Naive thymus-derived CD4-positive, alpha-beta T cell (primary cell): Measurements from ENCODE around the gene ECE2. TPM values are rescaled to one million over a fixed set of nuclear protein-coding genes. Genes with fewer than 3 reads are reported as not detected.
A peak's percentile ranks its signal among the peaks of the same experiment; 100 is the strongest.

Source experiments
- ATAC-seq: fragments of 150-1000 bp; cut with Tn5 transposase; 2 replicates; pipeline ENCODE4 v1.10.0; 2021; ENCODE audit warnings: mild to moderate bottlenecking, moderate library complexity
- CTCF ChIA-PET: fragments of 350-600 bp; sonication (Branson Sonifier 250); formaldehyde crosslinking; loops from one replicate; lab custom pipeline; 2021; ENCODE audit warnings: antibody characterized with exemption; lab: Charles Lee
- POLR2A ChIA-PET: fragments of 350-600 bp; sonication (Branson Sonifier 250); formaldehyde crosslinking; loops from one replicate; lab custom pipeline; 2021; ENCODE audit warnings: antibody characterized with exemption, inconsistent platforms; lab: Charles Lee
- DNase-seq, 9 donors: peaks; one replicate each; pipeline versions ENCODE4 v3.0.0 to v3.0.0-alpha.2; 2020 to 2022; ENCODE audit warnings: mixed read lengths in 1 of 9
- H3K27ac ChIP-seq: one replicate; pipeline ENCODE4 v1.7.0; 2013; ENCODE audit warnings: mild to moderate bottlenecking, low read depth, low read length, moderate library complexity
- H3K27me3 ChIP-seq, 2 donors: one replicate each; pipeline ENCODE4 v1.7.0; 2013; ENCODE audit warnings: low read length in 2 of 2, mild to moderate bottlenecking in 2 of 2, moderate library complexity in 2 of 2; ENCODE audit not compliant: control insufficient read depth in 2 of 2, insufficient read depth in 2 of 2
- H3K36me3 ChIP-seq, 3 experiments: 1 replicate in 2 of 3; 2 replicates in 1 of 3; pipeline ENCODE4 v1.7.0; 2013; ENCODE audit warnings: low read length in 3 of 3, mild to moderate bottlenecking in 3 of 3, moderate library complexity in 1 of 3; ENCODE audit not compliant: insufficient read depth in 3 of 3, control insufficient read depth in 2 of 3
- H3K4me1 ChIP-seq, 2 donors: one replicate each; pipeline ENCODE4 v1.7.0; 2013; ENCODE audit warnings: low read length in 2 of 2, mild to moderate bottlenecking in 2 of 2, moderate library complexity in 1 of 2; ENCODE audit not compliant: control insufficient read depth in 2 of 2, insufficient read depth in 2 of 2
- H3K4me3 ChIP-seq: 2 replicates; pipeline ENCODE4 v1.7.0; 2013; ENCODE audit warnings: mild to moderate bottlenecking, low read length
- H3K9me3 ChIP-seq, 3 experiments: 1 replicate in 2 of 3; 2 replicates in 1 of 3; pipeline ENCODE4 v1.7.0; 2013; ENCODE audit warnings: low read length in 3 of 3; ENCODE audit not compliant: control insufficient read depth in 2 of 3
- H3K27ac Mint-ChIP-seq, 9 donors: one replicate each; pipeline ENCODE4 v1.8.0; 2020 to 2022; ENCODE audit warnings: mixed read lengths in 9 of 9, mild to moderate bottlenecking in 8 of 9, moderate library complexity in 5 of 9, inconsistent platforms in 2 of 9
- H3K27me3 Mint-ChIP-seq, 5 donors: one replicate each; pipeline ENCODE4 v1.8.0; 2021 to 2022; ENCODE audit warnings: mixed read lengths in 5 of 5, mild to moderate bottlenecking in 1 of 5
- H3K36me3 Mint-ChIP-seq, 5 donors: one replicate each; pipeline ENCODE4 v1.8.0; 2020 to 2022; ENCODE audit warnings: mixed read lengths in 5 of 5, mild to moderate bottlenecking in 3 of 5, inconsistent platforms in 1 of 5
- H3K4me1 Mint-ChIP-seq, 7 donors: one replicate each; pipeline ENCODE4 v1.8.0; 2020 to 2022; ENCODE audit warnings: mixed read lengths in 7 of 7, mild to moderate bottlenecking in 3 of 7, inconsistent platforms in 1 of 7
- H3K4me3 Mint-ChIP-seq, 10 donors: one replicate each; pipeline ENCODE4 v1.8.0; 2020 to 2022; ENCODE audit warnings: mild to moderate bottlenecking in 10 of 10, mixed read lengths in 10 of 10, moderate library complexity in 6 of 10, inconsistent platforms in 2 of 10
- H3K9me3 Mint-ChIP-seq, 11 donors: one replicate each; pipeline ENCODE4 v1.8.0; 2020 to 2022; ENCODE audit warnings: mixed read lengths in 11 of 11, mild to moderate bottlenecking in 4 of 11, inconsistent platforms in 1 of 11, moderate library complexity in 1 of 11
- intact Hi-C, 2 donors: fragments of 100-400 bp; cut with micrococcal nuclease; formaldehyde crosslinking; loops; one replicate each; pipeline ENCODE4 v1.15.1; 2023
- polyA plus RNA-seq, 2 donors: library from polyadenylated mRNA; unstranded; fragments of 300-500 nt; fragmentation: Illumina TruSeq; gene quantifications; one replicate each; pipeline ENCODE4 v1.2.3, GENCODE V29; 2021
- total RNA-seq, 6 experiments: library from RNA in 5 of 6; stranded (reverse) in 5 of 6; gene quantifications; 1 replicate in 5 of 6; 2 replicates in 1 of 6; pipeline ENCODE4 v1.2.3 and lab custom pipeline; 2021 to 2026

The ECE2 gene
- total and polyA plus RNA-seq, 7 experiments from 2014 or later = not detected

GRCh38 chr3:184299488-184300377 lies 23.9 kb downstream of the ECE2 start:
- ChIA-PET POLR2A (interaction anchor here (0.6 to 2.8 kb wide), 6 partner anchors 12 to 405 kb away, joined by 3 to 7 read pairs (median 3); partner anchors contain the start of genes EEF1AKMT4 and EIF2B5), CTCF (interaction anchor here (0.7 kb wide), 1 partner anchor 41 kb away, joined by 3 read pairs; no protein-coding TSS in a partner anchor)
- Mint-ChIP-seq H3K9me3 (no peaks in the 10 kb centered on the region), H3K36me3 (peaks cover 4 to 35% (median 21%) of the 10 kb centered on the region in 5 donors), H3K4me3 (peak overlapping the region; percentile 89 to 97 (median 94)), H3K4me1 (peaks cover 15 to 37% (median 28%) of the 10 kb centered on the region in 7 donors), H3K27me3 (peaks cover 0 to 7% (median 0%) of the 10 kb centered on the region in 5 donors), H3K27ac (peak overlapping the region; percentile 78 to 93 (median 89))
- H3K4me1 ChIP-seq = peaks cover 12 to 15% of the 10 kb centered on the region in 2 donors
- no peaks in the 10 kb centered on the region for H3K27me3 ChIP-seq
- ATAC-seq (no peak), DNase-seq (no peak)
- intact Hi-C loops = loop anchor here (1.0 to 5.0 kb wide), 20 partner anchors 15 to 1288 kb away; partner anchors contain the start of genes AP2M1 (in 2 of the 2), EEF1AKMT4 (in 2 of the 2), EIF2B5 (in 2 of the 2) and EIF4G1 (in 2 of the 2)
- H3K9me3 ChIP-seq = no peaks in the 10 kb centered on the region
- H3K4me3 ChIP-seq = peak overlapping the region; percentile 63
- H3K27ac ChIP-seq = peak overlapping the region; percentile 80
- H3K36me3 ChIP-seq = peaks cover 29 to 35% (median 35%) of the 10 kb centered on the region in 3 experiments

GRCh38 chr3:184300378-184300720 lies 24.5 kb downstream of the ECE2 start:
- H3K27ac Mint-ChIP-seq = peak overlapping the region in 6 of 9 donors; percentile 60 to 92 (median 90)
- Histone ChIP-seq H3K9me3 (no peaks in the 10 kb centered on the region), H3K4me1 (peaks cover 12 to 15% of the 10 kb centered on the region in 2 donors), H3K36me3 (peaks cover 32 to 41% (median 39%) of the 10 kb centered on the region in 3 experiments), H3K27me3 (no peaks in the 10 kb centered on the region), H3K27ac (no peak overlapping the region), H3K4me3 (peak overlapping the region; percentile 63)
- peaks cover 4 to 37% (median 21%) of the 10 kb centered on the region in 5 donors for H3K36me3 Mint-ChIP-seq
- no peak for DNase-seq
- no peaks in the 10 kb centered on the region for H3K9me3 Mint-ChIP-seq
- ChIA-PET CTCF (interaction anchor here (1.0 kb wide), 1 partner anchor 291 kb away, joined by 3 read pairs; no protein-coding TSS in a partner anchor), POLR2A (interaction anchor here (0.6 to 2.8 kb wide), 3 partner anchors 9 to 51 kb away, joined by 3 to 7 read pairs (median 4); partner anchors contain the start of gene EEF1AKMT4)
- no peak for ATAC-seq
- peak overlapping the region; percentile 89 to 97 (median 94) for H3K4me3 Mint-ChIP-seq
- H3K4me1 Mint-ChIP-seq = peaks cover 15 to 37% (median 28%) of the 10 kb centered on the region in 7 donors
- intact Hi-C loops = no loop called here
- peaks cover 0 to 4% (median 0%) of the 10 kb centered on the region in 5 donors for H3K27me3 Mint-ChIP-seq

GRCh38 chr3:184305577-184305976 lies 29.8 kb downstream of the ECE2 start:
- DNase-seq (no peak), ATAC-seq (peak; percentile 47)
- Mint-ChIP-seq H3K27ac (peak overlapping the region in 1 of 9 donors; percentile 48), H3K4me3 (no peak overlapping the region), H3K27me3 (no peaks in the 10 kb centered on the region), H3K9me3 (no peaks in the 10 kb centered on the region), H3K4me1 (peaks cover 2 to 17% (median 12%) of the 10 kb centered on the region in 7 donors), H3K36me3 (peaks cover 24 to 58% (median 44%) of the 10 kb centered on the region in 5 donors)
- intact Hi-C loops = no loop called here
- Histone ChIP-seq H3K27me3 (no peaks in the 10 kb centered on the region), H3K9me3 (no peaks in the 10 kb centered on the region), H3K4me3 (no peak overlapping the region), H3K27ac (no peak overlapping the region), H3K4me1 (peaks cover 0 to 3% of the 10 kb centered on the region in 2 donors), H3K36me3 (peaks cover 47 to 77% (median 51%) of the 10 kb centered on the region in 3 experiments)
- CTCF ChIA-PET = interaction anchor here (0.7 kb wide), 1 partner anchor 195 kb away, joined by 5 read pairs; no protein-coding TSS in a partner anchor
- POLR2A ChIA-PET = no interaction called here

GRCh38 chr3:184306341-184306972 lies 30.6 kb downstream of the ECE2 start:
- CTCF ChIA-PET = interaction anchor here (0.7 kb wide), 1 partner anchor 719 kb away, joined by 3 read pairs; no protein-coding TSS in a partner anchor
- Mint-ChIP-seq H3K9me3 (no peaks in the 10 kb centered on the region), H3K27me3 (no peaks in the 10 kb centered on the region), H3K36me3 (peaks cover 24 to 56% (median 42%) of the 10 kb centered on the region in 5 donors), H3K4me3 (no peak overlapping the region), H3K4me1 (peaks cover 0 to 12% (median 8%) of the 10 kb centered on the region in 7 donors), H3K27ac (peak overlapping the region in 2 of 9 donors; percentile 43 to 59)
- H3K27me3 ChIP-seq = no peaks in the 10 kb centered on the region
- intact Hi-C loops = no loop called here
- no peak overlapping the region for H3K27ac ChIP-seq
- no peak overlapping the region for H3K4me3 ChIP-seq
- POLR2A ChIA-PET = no interaction called here
- H3K36me3 ChIP-seq = peaks cover 42 to 73% (median 51%) of the 10 kb centered on the region in 3 experiments
- H3K4me1 ChIP-seq = no peaks in the 10 kb centered on the region
- no peak for ATAC-seq
- no peak for DNase-seq
- no peaks in the 10 kb centered on the region for H3K9me3 ChIP-seq

- H3K27ac ChIP-seq = no peak overlapping the region
- H3K9me3 ChIP-seq = no peaks in the 10 kb centered on the region
- H3K36me3 ChIP-seq = peaks cover 30 to 60% (median 39%) of the 10 kb centered on the region in 3 experiments
- no peak overlapping the region for H3K27ac Mint-ChIP-seq
- H3K4me3 Mint-ChIP-seq = no peak overlapping the region
- no peaks in the 10 kb centered on the region for H3K9me3 Mint-ChIP-seq
- H3K27me3 ChIP-seq = no peaks in the 10 kb centered on the region
- DNase-seq (no peak), ATAC-seq (no peak)
- no peaks in the 10 kb centered on the region for H3K27me3 Mint-ChIP-seq
- H3K4me3 ChIP-seq = no peak overlapping the region
- ChIA-PET CTCF (no interaction called here), POLR2A (no interaction called here)
- H3K4me1 Mint-ChIP-seq = peaks cover 0 to 4% (median 0%) of the 10 kb centered on the region in 7 donors
- H3K36me3 Mint-ChIP-seq = peaks cover 24 to 46% (median 29%) of the 10 kb centered on the region in 5 donors
- no peaks in the 10 kb centered on the region for H3K4me1 ChIP-seq
- intact Hi-C loops = no loop called here
These were observed 32.1 kb downstream of the ECE2 start for GRCh38 chr3:184307915-184308314.

- ChIA-PET POLR2A (no interaction called here), CTCF (no interaction called here)
- ATAC-seq (no peak), DNase-seq (no peak)
- no peaks in the 10 kb centered on the region for H3K9me3 ChIP-seq
- H3K36me3 ChIP-seq = peaks cover 22 to 51% (median 31%) of the 10 kb centered on the region in 3 experiments
- Mint-ChIP-seq H3K36me3 (peaks cover 23 to 40% (median 27%) of the 10 kb centered on the region in 5 donors), H3K27ac (no peak overlapping the region), H3K4me3 (no peak overlapping the region), H3K27me3 (no peaks in the 10 kb centered on the region), H3K4me1 (peaks cover 0 to 3% (median 0%) of the 10 kb centered on the region in 7 donors), H3K9me3 (no peaks in the 10 kb centered on the region)
- no peaks in the 10 kb centered on the region for H3K4me1 ChIP-seq
- intact Hi-C loops = no loop called here
- no peak overlapping the region for H3K27ac ChIP-seq
- no peaks in the 10 kb centered on the region for H3K27me3 ChIP-seq
- no peak overlapping the region for H3K4me3 ChIP-seq
These were observed 32.9 kb downstream of the ECE2 start for GRCh38 chr3:184308744-184309143.
